HepG2 (cell line): ENCODE results near the gene KIAA1191.

Experiments
- CREB1 ChIP-seq, 2 experiments: fragments of 450-650 bp in 1 of 2; IDR thresholded peaks; 2 replicates each; pipeline ENCODE4 v1.6.1; 2016 to 2017; ENCODE audit warnings: control low read depth in 1 of 2, mild to moderate bottlenecking in 1 of 2, missing compliant biosample characterization in 1 of 2, missing genetic modification characterization in 1 of 2
- DNMT3B ChIP-seq: conservative IDR thresholded peaks from 2 replicates; pipeline ENCODE4 v1.6.1; 2016; ENCODE audit warnings: missing biosample characterization, control low read depth
- NFIC ChIP-seq: IDR thresholded peaks from 2 replicates; pipeline ENCODE4 v1.6.1; 2012; ENCODE audit warnings: mild to moderate bottlenecking, low read length, inconsistent platforms
- NPAS2 ChIP-seq: sonication (generic); formaldehyde crosslinking; IDR thresholded peaks from 2 replicates; pipeline ENCODE4 v1.8.0; 2022; ENCODE audit warnings: mild to moderate bottlenecking, missing genetic modification reagents, borderline replicate concordance
- SALL2 ChIP-seq: sonication (generic); formaldehyde crosslinking; IDR thresholded peaks from 2 replicates; pipeline ENCODE4 v1.8.1; 2023; ENCODE audit warnings: mild to moderate bottlenecking, missing genetic modification reagents, inconsistent platforms
- TRIM24 ChIP-seq: sonication (generic); formaldehyde crosslinking; IDR thresholded peaks from 2 replicates; pipeline ENCODE4 v1.8.0; 2022; ENCODE audit warnings: mild to moderate bottlenecking, missing genetic modification reagents
- ZKSCAN8 ChIP-seq: IDR thresholded peaks from 2 replicates; pipeline ENCODE4 v1.6.1; 2016; ENCODE audit warnings: borderline replicate concordance, missing genetic modification reagents, missing compliant biosample characterization
- ZNF331 ChIP-seq: sonication (generic); formaldehyde crosslinking; IDR thresholded peaks from 2 replicates; pipeline ENCODE4 v1.4.0; 2020; ENCODE audit warnings: missing genetic modification reagents
- ZNF75D ChIP-seq: sonication (generic); formaldehyde crosslinking; IDR thresholded peaks from 2 replicates; pipeline ENCODE4 v1.8.1; 2023; ENCODE audit warnings: missing genetic modification reagents, mild to moderate bottlenecking, borderline replicate concordance
- TF ChIP-seq, protein P1 (sequence below): sonication (generic); formaldehyde crosslinking; IDR thresholded peaks from 2 replicates; pipeline ENCODE4 v1.4.0; 2020; ENCODE audit warnings: missing genetic modification reagents
- TF ChIP-seq, protein P2 (sequence below): sonication (generic); formaldehyde crosslinking; IDR thresholded peaks from 2 replicates; pipeline ENCODE4 v1.4.0; 2020; ENCODE audit warnings: missing genetic modification reagents, borderline replicate concordance

DNA sequence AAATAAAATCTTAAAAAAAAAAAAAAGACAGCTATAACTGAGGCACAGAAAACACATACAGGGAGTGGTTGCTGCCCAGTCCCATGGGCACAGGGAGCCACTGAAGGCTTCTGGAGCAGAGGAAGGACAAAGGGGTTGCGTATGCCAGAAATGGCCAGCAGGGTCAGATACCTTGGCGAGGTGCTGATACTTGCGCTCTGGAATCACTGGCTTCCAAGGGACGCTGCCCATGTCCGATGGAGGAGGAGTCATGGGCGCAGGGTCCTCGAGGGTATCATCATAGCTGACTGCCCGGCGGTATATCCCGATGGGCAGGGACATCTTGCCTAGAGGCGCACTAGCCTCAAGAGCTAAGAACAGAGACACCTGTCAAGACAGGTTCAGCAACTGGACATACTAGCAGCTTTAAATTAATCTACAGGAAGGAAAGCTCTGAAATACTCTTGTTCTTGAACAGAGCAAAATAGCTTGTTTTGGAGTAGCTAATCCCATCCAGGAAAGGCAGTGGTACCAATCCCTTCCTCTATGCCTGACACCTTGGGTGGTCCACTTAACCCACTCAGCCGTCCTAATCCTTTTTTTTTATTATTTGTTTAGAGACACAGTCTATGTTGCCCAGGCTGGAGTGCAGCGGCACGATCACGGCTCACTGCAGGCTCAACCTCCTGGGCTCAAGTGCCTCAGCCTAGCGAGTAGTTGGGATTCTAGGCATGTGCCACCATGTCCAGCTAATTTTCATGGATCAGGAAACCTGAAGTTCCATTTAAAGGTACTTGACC, 6.0 kb downstream of the KIAA1191 start:
- TF ChIP-seq, protein P1, sequence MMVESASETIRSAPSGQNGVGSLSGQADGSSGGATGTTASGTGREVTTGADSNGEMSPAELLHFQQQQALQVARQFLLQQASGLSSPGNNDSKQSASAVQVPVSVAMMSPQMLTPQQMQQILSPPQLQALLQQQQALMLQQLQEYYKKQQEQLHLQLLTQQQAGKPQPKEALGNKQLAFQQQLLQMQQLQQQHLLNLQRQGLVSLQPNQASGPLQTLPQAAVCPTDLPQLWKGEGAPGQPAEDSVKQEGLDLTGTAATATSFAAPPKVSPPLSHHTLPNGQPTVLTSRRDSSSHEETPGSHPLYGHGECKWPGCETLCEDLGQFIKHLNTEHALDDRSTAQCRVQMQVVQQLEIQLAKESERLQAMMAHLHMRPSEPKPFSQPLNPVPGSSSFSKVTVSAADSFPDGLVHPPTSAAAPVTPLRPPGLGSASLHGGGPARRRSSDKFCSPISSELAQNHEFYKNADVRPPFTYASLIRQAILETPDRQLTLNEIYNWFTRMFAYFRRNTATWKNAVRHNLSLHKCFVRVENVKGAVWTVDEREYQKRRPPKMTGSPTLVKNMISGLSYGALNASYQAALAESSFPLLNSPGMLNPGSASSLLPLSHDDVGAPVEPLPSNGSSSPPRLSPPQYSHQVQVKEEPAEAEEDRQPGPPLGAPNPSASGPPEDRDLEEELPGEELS = no peak
- no peak for TF ChIP-seq ZKSCAN8 (CRISPR knock-in tag)
- TF ChIP-seq TRIM24 = no peak
- no peak for TF ChIP-seq NFIC
- no peak for TF ChIP-seq CREB1 (IDR thresholded peaks at IDR 0.05)
- TF ChIP-seq CREB1 (CRISPR knock-in tag; IDR thresholded peaks at IDR 0.05) = no peak
- TF ChIP-seq NPAS2 (CRISPR knock-in tag) = no peak
- TF ChIP-seq DNMT3B (CRISPR knock-in tag) = no peak
- TF ChIP-seq, protein P2, sequence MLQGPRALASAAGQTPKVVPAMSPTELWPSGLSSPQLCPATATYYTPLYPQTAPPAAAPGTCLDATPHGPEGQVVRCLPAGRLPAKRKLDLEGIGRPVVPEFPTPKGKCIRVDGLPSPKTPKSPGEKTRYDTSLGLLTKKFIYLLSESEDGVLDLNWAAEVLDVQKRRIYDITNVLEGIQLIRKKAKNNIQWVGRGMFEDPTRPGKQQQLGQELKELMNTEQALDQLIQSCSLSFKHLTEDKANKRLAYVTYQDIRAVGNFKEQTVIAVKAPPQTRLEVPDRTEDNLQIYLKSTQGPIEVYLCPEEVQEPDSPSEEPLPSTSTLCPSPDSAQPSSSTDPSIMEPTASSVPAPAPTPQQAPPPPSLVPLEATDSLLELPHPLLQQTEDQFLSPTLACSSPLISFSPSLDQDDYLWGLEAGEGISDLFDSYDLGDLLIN (CRISPR knock-in tag) = no peak
- no peak for TF ChIP-seq ZNF75D (CRISPR knock-in tag)
- no peak for TF ChIP-seq ZNF331 (CRISPR knock-in tag)
- TF ChIP-seq SALL2 = no peak
